ENCODE measurements around the gene ERC2. TPM values are rescaled to one million over a fixed set of nuclear protein-coding genes. Genes with fewer than 3 reads are reported as not detected.
"Not testable (repeated sequence)": the region's sequence is repeated elsewhere in the genome, so short reads cannot be mapped to it uniquely, and the experiment has no call there.

The ERC2 gene
- total and polyA plus RNA-seq, 11 donors: 0.16 to 3.8 (median 1.6) TPM

DNA sequence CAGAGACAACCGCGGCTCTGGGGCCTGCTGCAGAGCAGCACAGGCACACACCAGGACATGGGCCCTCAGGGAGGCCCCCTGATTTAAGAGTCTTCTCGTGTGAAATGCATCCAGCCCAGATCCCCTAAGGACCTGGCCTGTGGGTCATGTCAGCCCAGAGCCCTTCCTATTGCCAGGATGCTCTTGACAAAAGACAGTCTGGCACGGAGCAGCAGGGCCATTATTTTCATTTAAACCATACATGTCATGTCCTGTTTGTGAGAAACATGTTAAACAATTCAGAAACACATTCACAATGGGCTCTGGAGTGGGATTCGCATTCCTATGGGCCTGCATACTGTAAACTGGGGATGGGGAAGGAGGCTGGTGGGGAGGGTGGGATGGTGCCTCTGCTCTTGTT, 613.8 kb downstream of the ERC2 start:
- ATAC-seq: no peak

DNA sequence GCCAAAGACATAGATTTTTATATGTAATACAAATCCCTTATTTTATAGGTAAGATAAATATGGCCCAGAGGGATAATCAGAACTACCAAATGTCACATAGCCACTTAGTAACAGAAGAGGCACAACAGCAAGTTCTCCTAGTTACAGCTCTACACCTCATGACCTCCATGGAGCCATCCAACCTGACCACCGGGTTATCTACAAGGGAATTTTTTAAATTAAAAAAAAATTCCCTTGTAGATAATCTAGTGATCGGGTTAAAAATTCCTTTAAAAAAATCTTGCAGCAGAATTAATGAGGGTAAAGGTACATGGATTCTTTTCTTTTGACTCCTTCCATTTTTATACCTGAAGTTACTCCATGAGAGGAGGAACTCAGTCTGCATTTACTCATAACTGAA, 615.9 kb downstream of the ERC2 start:
- H3K4me1 ChIP-seq: no peaks in the 10 kb centered on the region
- H3K36me3 ChIP-seq: no peaks in the 10 kb centered on the region
- TF ChIP-seq POLR2A (IDR thresholded peaks at IDR 0.05): no peak
- TF ChIP-seq, protein P1, sequence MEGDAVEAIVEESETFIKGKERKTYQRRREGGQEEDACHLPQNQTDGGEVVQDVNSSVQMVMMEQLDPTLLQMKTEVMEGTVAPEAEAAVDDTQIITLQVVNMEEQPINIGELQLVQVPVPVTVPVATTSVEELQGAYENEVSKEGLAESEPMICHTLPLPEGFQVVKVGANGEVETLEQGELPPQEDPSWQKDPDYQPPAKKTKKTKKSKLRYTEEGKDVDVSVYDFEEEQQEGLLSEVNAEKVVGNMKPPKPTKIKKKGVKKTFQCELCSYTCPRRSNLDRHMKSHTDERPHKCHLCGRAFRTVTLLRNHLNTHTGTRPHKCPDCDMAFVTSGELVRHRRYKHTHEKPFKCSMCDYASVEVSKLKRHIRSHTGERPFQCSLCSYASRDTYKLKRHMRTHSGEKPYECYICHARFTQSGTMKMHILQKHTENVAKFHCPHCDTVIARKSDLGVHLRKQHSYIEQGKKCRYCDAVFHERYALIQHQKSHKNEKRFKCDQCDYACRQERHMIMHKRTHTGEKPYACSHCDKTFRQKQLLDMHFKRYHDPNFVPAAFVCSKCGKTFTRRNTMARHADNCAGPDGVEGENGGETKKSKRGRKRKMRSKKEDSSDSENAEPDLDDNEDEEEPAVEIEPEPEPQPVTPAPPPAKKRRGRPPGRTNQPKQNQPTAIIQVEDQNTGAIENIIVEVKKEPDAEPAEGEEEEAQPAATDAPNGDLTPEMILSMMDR (IDR thresholded peaks at IDR 0.05): no peak
- H3K27ac ChIP-seq: no peak overlapping the region
- no peak for DNase-seq
- WGBS, 4 donors: 94 to 98% (median 97%) methylated on average over 2 of the region's 2 CpGs
- intact Hi-C loops (cut with DNase I): no loop called here
- H3K27me3 ChIP-seq: peaks cover 0 to 10% (median 0%) of the 10 kb centered on the region in 9 donors
- no peak overlapping the region for H3K4me3 ChIP-seq
- no peak for ATAC-seq
- H3K9me3 ChIP-seq: no peaks in the 10 kb centered on the region

More for the DNA sequence above, 613.8 kb downstream of the ERC2 start:
- H3K27me3 ChIP-seq: peaks cover 0 to 4% (median 0%) of the 10 kb centered on the region in 9 donors
- no peak overlapping the region for H3K4me3 ChIP-seq
- DNase-seq: no peak
- H3K27ac ChIP-seq: no peak overlapping the region
- intact Hi-C loops (cut with DNase I): no loop called here
- H3K4me1 ChIP-seq: no peaks in the 10 kb centered on the region
- 54 to 61% (median 61%) methylated on average over 5 of the region's 5 CpGs for WGBS, 4 donors
- H3K36me3 ChIP-seq: no peaks in the 10 kb centered on the region
- no peaks in the 10 kb centered on the region for H3K9me3 ChIP-seq
- TF ChIP-seq POLR2A (IDR thresholded peaks at IDR 0.05): no peak
- TF ChIP-seq, protein P1 (IDR thresholded peaks at IDR 0.05): no peak

DNA sequence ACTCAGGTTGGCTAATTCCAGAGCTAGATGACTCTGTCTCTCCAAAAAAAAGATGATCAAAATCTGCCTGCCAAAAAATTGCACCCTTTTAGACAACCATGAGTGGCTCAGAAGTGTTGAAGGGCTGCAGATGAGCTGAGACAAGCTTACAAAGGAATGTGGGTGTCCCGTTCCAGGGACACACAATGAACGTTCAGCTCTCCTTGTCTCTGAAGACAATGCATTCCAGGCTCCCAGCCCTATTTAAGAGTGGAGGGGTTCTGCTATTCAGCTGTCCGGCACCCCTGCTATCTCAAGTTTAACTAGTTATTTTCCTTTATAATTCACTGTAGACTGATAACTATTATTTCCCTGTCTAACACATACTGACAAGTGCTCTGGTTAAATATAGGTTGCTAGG, 626.1 kb downstream of the ERC2 start:
- no peaks in the 10 kb centered on the region for H3K27me3 ChIP-seq
- ATAC-seq (no peak), DNase-seq (no peak)
- peaks cover 0 to 21% (median 0%) of the 10 kb centered on the region in 12 donors for H3K9me3 ChIP-seq
- intact Hi-C loops (cut with DNase I): no loop called here
- H3K27ac ChIP-seq: no peak overlapping the region
- no peaks in the 10 kb centered on the region for H3K36me3 ChIP-seq
- no peak for TF ChIP-seq POLR2A (IDR thresholded peaks at IDR 0.05)
- TF ChIP-seq, protein P1 (IDR thresholded peaks at IDR 0.05): no peak
- H3K4me1 ChIP-seq: no peaks in the 10 kb centered on the region
- 46 to 62% (median 49%) methylated on average over 3 of the region's 3 CpGs for WGBS, 4 donors
- H3K4me3 ChIP-seq: no peak overlapping the region

DNA sequence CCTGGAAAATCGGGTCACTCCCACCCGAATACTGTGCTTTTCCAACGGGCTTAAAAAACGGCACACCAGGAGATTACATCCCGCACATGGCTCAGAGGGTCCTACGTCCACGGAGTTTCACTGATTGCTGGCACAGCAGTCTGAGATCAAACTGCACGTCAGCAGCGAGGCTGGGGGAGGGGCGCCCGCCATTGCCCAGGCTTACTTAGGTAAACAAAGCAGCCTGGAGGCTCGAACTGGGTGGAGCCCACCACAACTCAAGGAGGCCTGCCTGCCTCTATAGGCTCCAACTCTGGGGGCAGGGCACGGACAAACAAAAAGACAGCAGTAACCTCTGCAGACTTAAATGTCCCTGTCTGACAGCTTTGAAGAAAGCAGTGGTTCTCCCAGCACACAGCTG, 636.4 kb downstream of the ERC2 start:
- H3K4me1 ChIP-seq; H3K27me3 ChIP-seq; ATAC-seq; H3K4me3 ChIP-seq; H3K27ac ChIP-seq; H3K9me3 ChIP-seq; H3K36me3 ChIP-seq; DNase-seq; intact Hi-C loops (cut with DNase I): not testable (repeated sequence)
- 72 to 77% (median 75%) methylated on average over 4 to 13 of the region's 13 CpGs for WGBS, 4 donors

DNA sequence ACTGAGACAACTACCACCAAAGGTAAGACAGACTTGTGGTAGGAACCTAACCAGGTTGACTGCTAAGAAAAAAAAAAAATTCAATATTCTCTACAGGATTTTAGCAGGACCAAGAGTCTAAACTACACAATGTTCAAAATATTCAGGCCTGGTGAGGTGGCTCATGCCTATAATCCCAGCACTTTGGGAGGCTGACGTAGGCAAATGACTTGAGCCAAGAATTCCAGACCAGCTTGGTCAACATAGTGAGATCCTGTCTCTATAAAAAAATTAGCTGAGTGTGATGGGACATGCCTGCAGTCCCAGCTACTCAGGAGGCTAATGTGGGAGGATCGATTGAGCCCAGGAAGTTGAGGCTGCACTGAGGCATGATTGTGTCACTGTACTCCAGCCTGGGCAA, 639.6 kb downstream of the ERC2 start:
- H3K9me3 ChIP-seq: peaks cover 0 to 10% (median 0%) of the 10 kb centered on the region in 12 donors
- DNase-seq (no peak), ATAC-seq (no peak)
- intact Hi-C loops (cut with DNase I): no loop called here
- WGBS, 4 donors: 70 to 82% (median 79%) methylated on average over 2 of the region's 2 CpGs
- no peak overlapping the region for H3K4me3 ChIP-seq
- H3K4me1 ChIP-seq: peaks cover 0 to 3% (median 0%) of the 10 kb centered on the region in 12 donors
- H3K27me3 ChIP-seq: no peaks in the 10 kb centered on the region
- no peaks in the 10 kb centered on the region for H3K36me3 ChIP-seq
- H3K27ac ChIP-seq: no peak overlapping the region
- TF ChIP-seq, protein P1 (IDR thresholded peaks at IDR 0.05): no peak
- TF ChIP-seq POLR2A (IDR thresholded peaks at IDR 0.05): no peak

All from heart left ventricle (tissue), 16 donors.